AG10803 (cell line): ENCODE measurements around the gene BCAS4.
"Not testable (repeated sequence)": the region's sequence is repeated elsewhere in the genome, so short reads cannot be mapped to it uniquely, and the experiment has no call there.

ENCODE experiments used
- DNase-seq: peaks from one replicate; pipeline ENCODE4 v3.0.0; 2010; ENCODE audit warnings: low read depth
- H3K4me3 ChIP-seq: 2 replicates; pipeline ENCODE4 v1.5.1; 2011; ENCODE audit warnings: mild to moderate bottlenecking, low read length, control low read depth
- TF ChIP-seq, protein P1 (sequence below): conservative IDR thresholded peaks from 2 replicates; pipeline ENCODE4 v1.5.1; 2011; ENCODE audit warnings: mild to moderate bottlenecking, low read length, control low read depth, inconsistent platforms

BCAS4 gene

GRCh38 chr20:50777373-50777772, 17.5 kb upstream of the BCAS4 start:
- H3K4me3 ChIP-seq = no peak overlapping the region
- TF ChIP-seq, protein P1, sequence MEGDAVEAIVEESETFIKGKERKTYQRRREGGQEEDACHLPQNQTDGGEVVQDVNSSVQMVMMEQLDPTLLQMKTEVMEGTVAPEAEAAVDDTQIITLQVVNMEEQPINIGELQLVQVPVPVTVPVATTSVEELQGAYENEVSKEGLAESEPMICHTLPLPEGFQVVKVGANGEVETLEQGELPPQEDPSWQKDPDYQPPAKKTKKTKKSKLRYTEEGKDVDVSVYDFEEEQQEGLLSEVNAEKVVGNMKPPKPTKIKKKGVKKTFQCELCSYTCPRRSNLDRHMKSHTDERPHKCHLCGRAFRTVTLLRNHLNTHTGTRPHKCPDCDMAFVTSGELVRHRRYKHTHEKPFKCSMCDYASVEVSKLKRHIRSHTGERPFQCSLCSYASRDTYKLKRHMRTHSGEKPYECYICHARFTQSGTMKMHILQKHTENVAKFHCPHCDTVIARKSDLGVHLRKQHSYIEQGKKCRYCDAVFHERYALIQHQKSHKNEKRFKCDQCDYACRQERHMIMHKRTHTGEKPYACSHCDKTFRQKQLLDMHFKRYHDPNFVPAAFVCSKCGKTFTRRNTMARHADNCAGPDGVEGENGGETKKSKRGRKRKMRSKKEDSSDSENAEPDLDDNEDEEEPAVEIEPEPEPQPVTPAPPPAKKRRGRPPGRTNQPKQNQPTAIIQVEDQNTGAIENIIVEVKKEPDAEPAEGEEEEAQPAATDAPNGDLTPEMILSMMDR = no peak
- DNase-seq = no peak

DNA sequence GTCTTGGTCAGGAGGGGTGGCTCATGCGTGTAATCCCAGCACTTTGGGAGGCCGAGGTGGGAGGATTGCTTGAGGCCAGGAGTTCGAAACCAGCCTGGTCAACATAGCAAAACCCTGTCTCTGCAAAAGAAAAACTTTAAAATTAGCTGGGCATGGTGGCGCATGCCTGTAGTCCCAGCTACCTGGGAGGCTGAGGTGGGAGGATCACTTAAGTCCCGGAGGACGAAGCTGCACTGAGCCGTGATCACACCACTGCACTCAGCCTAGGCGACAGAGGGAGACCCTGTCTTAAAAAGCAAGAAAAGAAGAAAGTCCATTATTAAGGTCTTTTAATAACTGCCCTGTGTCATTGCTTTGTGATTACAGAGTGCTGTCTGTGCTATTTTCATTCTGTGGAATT, 15.9 kb upstream of the BCAS4 start:
- DNase-seq, H3K4me3 ChIP-seq: not testable (repeated sequence)

- TF ChIP-seq, protein P1 = no peak
- no peak overlapping the region for H3K4me3 ChIP-seq
Observed at GRCh38 chr20:50783390-50783789, 11.5 kb upstream of the BCAS4 start.

GRCh38 chr20:50783903-50784302, 11.0 kb upstream of the BCAS4 start:
- DNase-seq = no peak
- TF ChIP-seq, protein P1 = no peak
- no peak overlapping the region for H3K4me3 ChIP-seq

More at GRCh38 chr20:50783390-50783789, 11.5 kb upstream of the BCAS4 start:
- DNase-seq = no peak

DNA sequence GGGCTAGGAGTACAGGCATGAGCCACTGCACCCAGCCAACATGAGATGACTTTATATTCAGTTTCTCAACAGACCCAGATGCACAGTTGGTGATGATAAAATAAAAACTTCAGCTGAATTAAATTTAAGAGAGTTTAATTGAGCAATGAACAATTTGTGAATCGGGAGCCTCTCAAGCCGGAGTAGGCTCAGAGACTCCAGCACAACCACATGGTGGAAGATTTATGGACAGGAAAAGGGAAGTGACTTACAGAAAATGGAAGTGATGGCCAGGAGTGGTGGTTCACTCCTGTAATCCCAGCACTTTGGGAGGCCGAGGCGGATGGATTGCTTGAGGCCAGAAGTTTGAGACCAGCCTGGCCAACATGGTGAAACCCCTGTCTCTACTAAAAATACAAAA, 10.4 kb upstream of the BCAS4 start:
- DNase-seq = no peak
- H3K4me3 ChIP-seq = no peak overlapping the region
- TF ChIP-seq, protein P1 = no peak

DNA sequence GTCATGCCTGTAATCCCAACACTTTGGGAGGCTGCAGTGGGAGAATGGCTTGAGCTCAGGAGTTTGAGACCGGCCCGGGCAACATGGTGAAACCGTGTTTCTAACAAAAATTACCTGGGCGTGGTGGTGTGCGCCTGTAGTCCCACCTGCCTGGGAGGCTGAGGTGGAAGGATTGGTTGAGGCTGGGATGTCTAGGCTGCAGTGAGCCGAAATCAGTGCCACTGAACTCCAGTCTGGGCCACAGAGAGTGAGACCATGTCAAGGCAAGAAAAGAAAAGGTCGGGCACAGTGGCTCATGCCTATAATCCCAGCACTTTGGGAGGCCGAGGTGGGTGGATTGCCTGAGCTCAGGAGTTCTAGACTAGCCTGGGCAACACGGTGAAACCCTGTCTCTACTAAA, 8.2 kb upstream of the BCAS4 start:
- DNase-seq = no peak
- TF ChIP-seq, protein P1 = no peak
- H3K4me3 ChIP-seq = no peak overlapping the region

- H3K4me3 ChIP-seq = no peak overlapping the region
- no peak for DNase-seq
- TF ChIP-seq, protein P1 = no peak
Observed at GRCh38 chr20:50787181-50787580, 7.7 kb upstream of the BCAS4 start.
